ENCODE data around the gene DCAF11. TPM values are rescaled to one million over a fixed set of nuclear protein-coding genes. Genes with fewer than 3 reads are reported as not detected.
A peak's percentile ranks its signal among the peaks of the same experiment; 100 is the strongest.

The DCAF11 gene
- total and polyA plus RNA-seq, 2 of the 13 experiments (the other 11 are each of a cell fraction or from before 2014, with no cell fraction given): 150 to 257 TPM

DNA sequence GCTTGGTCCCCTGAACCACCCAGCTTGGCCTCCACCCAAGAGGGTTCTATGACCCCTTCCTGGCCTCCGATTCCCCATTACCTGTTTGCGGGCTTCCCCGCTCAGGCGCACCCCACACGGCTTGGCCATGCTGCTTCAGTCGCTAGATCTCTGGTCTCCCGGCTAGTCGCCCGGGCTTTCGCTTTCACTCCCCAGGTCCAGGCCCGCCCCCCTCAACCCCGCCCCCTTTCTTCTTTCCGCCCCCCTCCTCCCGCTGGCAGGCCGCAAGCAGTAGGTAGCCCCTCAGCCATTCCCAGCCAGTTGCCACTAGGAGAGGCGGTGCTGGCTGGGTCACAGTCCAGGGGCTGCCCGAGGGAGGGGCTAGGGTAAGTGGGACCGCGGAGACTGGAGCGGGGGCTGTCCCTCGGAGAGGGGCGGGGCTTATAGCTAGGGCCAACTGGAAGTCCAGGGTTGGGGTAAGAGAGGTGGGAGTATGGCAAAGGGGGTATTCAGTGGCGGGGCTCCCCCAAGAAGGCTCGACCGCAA lies 31.9 kb downstream of the DCAF11 start, which contains the start of gene PSME2 (continued):
- no peak for TF ChIP-seq ZNF543 (CRISPR knock-in tag; IDR thresholded peaks at IDR 0.05)
- TF ChIP-seq, protein P1, sequence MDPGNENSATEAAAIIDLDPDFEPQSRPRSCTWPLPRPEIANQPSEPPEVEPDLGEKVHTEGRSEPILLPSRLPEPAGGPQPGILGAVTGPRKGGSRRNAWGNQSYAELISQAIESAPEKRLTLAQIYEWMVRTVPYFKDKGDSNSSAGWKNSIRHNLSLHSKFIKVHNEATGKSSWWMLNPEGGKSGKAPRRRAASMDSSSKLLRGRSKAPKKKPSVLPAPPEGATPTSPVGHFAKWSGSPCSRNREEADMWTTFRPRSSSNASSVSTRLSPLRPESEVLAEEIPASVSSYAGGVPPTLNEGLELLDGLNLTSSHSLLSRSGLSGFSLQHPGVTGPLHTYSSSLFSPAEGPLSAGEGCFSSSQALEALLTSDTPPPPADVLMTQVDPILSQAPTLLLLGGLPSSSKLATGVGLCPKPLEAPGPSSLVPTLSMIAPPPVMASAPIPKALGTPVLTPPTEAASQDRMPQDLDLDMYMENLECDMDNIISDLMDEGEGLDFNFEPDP (CRISPR knock-in tag; conservative IDR thresholded peaks at IDR 0.05): no peak
- peak; percentile 66 for TF ChIP-seq ESRRA (CRISPR knock-in tag; IDR thresholded peaks at IDR 0.05; ENCODE audit: low read depth)
- no peak for TF ChIP-seq GTF3A (CRISPR knock-in tag; conservative IDR thresholded peaks at IDR 0.05)
- TF ChIP-seq ZBTB10 (CRISPR knock-in tag; IDR thresholded peaks at IDR 0.05; ENCODE audit: borderline replicate concordance): no peak
- no peak for TF ChIP-seq HDAC1 (CRISPR knock-in tag; IDR thresholded peaks at IDR 0.05)
- TF ChIP-seq, protein P2, sequence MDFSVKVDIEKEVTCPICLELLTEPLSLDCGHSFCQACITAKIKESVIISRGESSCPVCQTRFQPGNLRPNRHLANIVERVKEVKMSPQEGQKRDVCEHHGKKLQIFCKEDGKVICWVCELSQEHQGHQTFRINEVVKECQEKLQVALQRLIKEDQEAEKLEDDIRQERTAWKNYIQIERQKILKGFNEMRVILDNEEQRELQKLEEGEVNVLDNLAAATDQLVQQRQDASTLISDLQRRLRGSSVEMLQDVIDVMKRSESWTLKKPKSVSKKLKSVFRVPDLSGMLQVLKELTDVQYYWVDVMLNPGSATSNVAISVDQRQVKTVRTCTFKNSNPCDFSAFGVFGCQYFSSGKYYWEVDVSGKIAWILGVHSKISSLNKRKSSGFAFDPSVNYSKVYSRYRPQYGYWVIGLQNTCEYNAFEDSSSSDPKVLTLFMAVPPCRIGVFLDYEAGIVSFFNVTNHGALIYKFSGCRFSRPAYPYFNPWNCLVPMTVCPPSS (IDR thresholded peaks at IDR 0.05): no peak
- TF ChIP-seq PRMT3 (CRISPR knock-in tag; IDR thresholded peaks at IDR 0.05; ENCODE audit: borderline replicate concordance, low read depth): no peak
- no peak for TF ChIP-seq SP1 (IDR thresholded peaks at IDR 0.05)
- peak; percentile 91 for TF ChIP-seq SP1 (CRISPR knock-in tag; IDR thresholded peaks at IDR 0.05)
- no peak for TF ChIP-seq CENPT (CRISPR knock-in tag; IDR thresholded peaks at IDR 0.05; ENCODE audit: low read depth)
- peak; percentile 98; the same call in 1 of the 2 replicates for TF ChIP-seq ZNF350 (CRISPR knock-in tag; IDR thresholded peaks at IDR 0.05; ENCODE audit: borderline replicate concordance, low read depth)
- no peak for TF ChIP-seq ADNP (CRISPR knock-in tag; IDR thresholded peaks at IDR 0.05)
- no peak for TF ChIP-seq TOPORS (CRISPR knock-in tag; IDR thresholded peaks at IDR 0.05)
- peak; percentile 36; the same call in 1 of the 2 replicates for TF ChIP-seq ZKSCAN8 (CRISPR knock-in tag; IDR thresholded peaks at IDR 0.05; ENCODE audit: borderline replicate concordance)
- peak; percentile 74 for TF ChIP-seq RARA (CRISPR knock-in tag; IDR thresholded peaks at IDR 0.05)
- TF ChIP-seq NFKBIZ (CRISPR knock-in tag; IDR thresholded peaks at IDR 0.05): peak; percentile 14; the same call in 1 of the 2 replicates
- no peak for TF ChIP-seq NR2C2 (CRISPR knock-in tag; IDR thresholded peaks at IDR 0.05; ENCODE audit: borderline replicate concordance)
- TF ChIP-seq, protein P3, sequence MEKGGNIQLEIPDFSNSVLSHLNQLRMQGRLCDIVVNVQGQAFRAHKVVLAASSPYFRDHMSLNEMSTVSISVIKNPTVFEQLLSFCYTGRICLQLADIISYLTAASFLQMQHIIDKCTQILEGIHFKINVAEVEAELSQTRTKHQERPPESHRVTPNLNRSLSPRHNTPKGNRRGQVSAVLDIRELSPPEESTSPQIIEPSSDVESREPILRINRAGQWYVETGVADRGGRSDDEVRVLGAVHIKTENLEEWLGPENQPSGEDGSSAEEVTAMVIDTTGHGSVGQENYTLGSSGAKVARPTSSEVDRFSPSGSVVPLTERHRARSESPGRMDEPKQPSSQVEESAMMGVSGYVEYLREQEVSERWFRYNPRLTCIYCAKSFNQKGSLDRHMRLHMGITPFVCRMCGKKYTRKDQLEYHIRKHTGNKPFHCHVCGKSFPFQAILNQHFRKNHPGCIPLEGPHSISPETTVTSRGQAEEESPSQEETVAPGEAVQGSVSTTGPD (CRISPR knock-in tag; IDR thresholded peaks at IDR 0.05): peak; percentile 81; the same call in 1 of the 2 replicates
- TF ChIP-seq, protein P4, sequence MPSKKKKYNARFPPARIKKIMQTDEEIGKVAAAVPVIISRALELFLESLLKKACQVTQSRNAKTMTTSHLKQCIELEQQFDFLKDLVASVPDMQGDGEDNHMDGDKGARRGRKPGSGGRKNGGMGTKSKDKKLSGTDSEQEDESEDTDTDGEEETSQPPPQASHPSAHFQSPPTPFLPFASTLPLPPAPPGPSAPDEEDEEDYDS (CRISPR knock-in tag; IDR thresholded peaks at IDR 0.05): peak; percentile 94
- no peak for TF ChIP-seq NPAS2 (CRISPR knock-in tag; IDR thresholded peaks at IDR 0.05; ENCODE audit: borderline replicate concordance)
- TF ChIP-seq ZNF678 (CRISPR knock-in tag; IDR thresholded peaks at IDR 0.05): peak; percentile 54; the same call in 1 of the 2 replicates
